SH-SY5Y (cell line): ENCODE data around the gene TRIOBP.

Experiments
- GATA2 ChIP-seq: IDR thresholded peaks from 2 replicates; pipeline ENCODE4 v1.6.1; 2011; ENCODE audit warnings: mild to moderate bottlenecking, low read depth, low read length
- GATA3 ChIP-seq: IDR thresholded peaks from 2 replicates; pipeline ENCODE4 v1.6.1; 2011; ENCODE audit warnings: low read depth, mild to moderate bottlenecking, low read length, moderate library complexity

- TF ChIP-seq GATA3 (no peak), GATA2 (no peak)
These were observed 639 bp downstream of the TRIOBP start for GRCh38 chr22:37697538-37697835.
